KMS-11 (cell line): Measurements from ENCODE around the gene CHST11.
"Not testable (repeated sequence)": the region's sequence is repeated elsewhere in the genome, so short reads cannot be mapped to it uniquely, and the experiment has no call there.

Experiments used
- H2AFZ ChIP-seq: fragments of 200-600 bp; sonication (generic); 2 replicates; pipeline ENCODE4 v1.6.1; 2016; ENCODE audit warnings: antibody characterized with exemption, mixed run types, low read depth
- H3K27ac ChIP-seq: fragments of 200-600 bp; sonication (generic); 2 replicates; pipeline ENCODE4 v1.6.1; 2016; ENCODE audit warnings: mild to moderate bottlenecking, mixed run types
- H3K27me3 ChIP-seq: fragments of 200-600 bp; sonication (generic); 2 replicates; pipeline ENCODE4 v1.6.1; 2017; ENCODE audit warnings: mild to moderate bottlenecking, low read depth, mixed run types, moderate library complexity; ENCODE audit not compliant: insufficient read depth
- H3K36me3 ChIP-seq: fragments of 200-600 bp; sonication (generic); 2 replicates; pipeline ENCODE4 v1.6.1; 2017; ENCODE audit warnings: mild to moderate bottlenecking, mixed run types; ENCODE audit not compliant: insufficient read depth
- H3K4me1 ChIP-seq: fragments of 200-600 bp; sonication (generic); 2 replicates; pipeline ENCODE4 v1.6.1; 2016; ENCODE audit warnings: mild to moderate bottlenecking, low read depth, mixed run types; ENCODE audit not compliant: poor library complexity, severe bottlenecking
- H3K4me2 ChIP-seq: fragments of 200-600 bp; sonication (generic); 2 replicates; pipeline ENCODE4 v1.7.0; 2016; ENCODE audit warnings: mild to moderate bottlenecking, mixed run types
- H3K4me3 ChIP-seq: fragments of 200-600 bp; sonication (generic); IDR thresholded peaks from 2 replicates; pipeline ENCODE4 v1.6.1; 2017; ENCODE audit warnings: low read depth, low read length, mixed read lengths; ENCODE audit not compliant: insufficient read depth
- H3K79me2 ChIP-seq: fragments of 200-600 bp; sonication (generic); 2 replicates; pipeline ENCODE4 v1.6.1; 2016; ENCODE audit warnings: low read depth, mixed run types; ENCODE audit not compliant: insufficient read depth
- H3K9ac ChIP-seq: fragments of 200-600 bp; sonication (generic); 2 replicates; pipeline ENCODE4 v1.6.1; 2016; ENCODE audit warnings: mild to moderate bottlenecking, mixed run types
- H4K20me1 ChIP-seq: fragments of 200-600 bp; sonication (generic); 2 replicates; pipeline ENCODE4 v1.6.1; 2016; ENCODE audit warnings: mild to moderate bottlenecking, mixed run types; ENCODE audit not compliant: insufficient read depth
- TF ChIP-seq, protein P1 (sequence below): fragments of 200-600 bp; sonication (generic); conservative IDR thresholded peaks from 2 replicates; pipeline ENCODE4 v1.6.1; 2017; ENCODE audit warnings: low read depth, mild to moderate bottlenecking, antibody characterized with exemption, low read length, moderate library complexity, mixed read lengths

The CHST11 gene

DNA sequence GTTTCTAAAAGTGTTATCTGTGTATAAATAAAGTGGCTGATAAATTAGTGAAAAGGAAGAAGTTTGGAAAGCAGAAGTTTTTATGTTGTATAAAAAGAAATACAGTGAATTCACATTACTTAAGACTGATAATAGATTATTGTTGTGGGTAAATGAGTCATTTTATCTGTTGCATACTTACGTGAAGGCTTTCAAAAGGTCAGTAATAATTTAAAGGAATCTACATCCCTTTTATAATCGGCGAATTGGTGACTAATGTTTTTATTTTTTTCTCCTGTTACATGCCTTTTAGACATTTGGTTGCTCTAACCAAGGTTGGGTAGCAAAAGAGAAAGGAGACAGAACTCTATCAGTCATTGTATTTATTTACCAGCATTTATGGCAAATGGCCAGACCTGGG lies 345.5 kb downstream of the CHST11 start:
- Histone ChIP-seq H3K36me3 (no peaks in the 10 kb centered on the region), H3K4me1 (no peaks in the 10 kb centered on the region), H3K27me3 (no peaks in the 10 kb centered on the region), H3K4me3 (no peak overlapping the region), H3K79me2 (no peaks in the 10 kb centered on the region), H4K20me1 (no peaks in the 10 kb centered on the region), H3K27ac (no peak overlapping the region), H3K9ac (no peak overlapping the region), H2AFZ (no peak overlapping the region), H3K4me2 (no peak overlapping the region)
- TF ChIP-seq, protein P1, sequence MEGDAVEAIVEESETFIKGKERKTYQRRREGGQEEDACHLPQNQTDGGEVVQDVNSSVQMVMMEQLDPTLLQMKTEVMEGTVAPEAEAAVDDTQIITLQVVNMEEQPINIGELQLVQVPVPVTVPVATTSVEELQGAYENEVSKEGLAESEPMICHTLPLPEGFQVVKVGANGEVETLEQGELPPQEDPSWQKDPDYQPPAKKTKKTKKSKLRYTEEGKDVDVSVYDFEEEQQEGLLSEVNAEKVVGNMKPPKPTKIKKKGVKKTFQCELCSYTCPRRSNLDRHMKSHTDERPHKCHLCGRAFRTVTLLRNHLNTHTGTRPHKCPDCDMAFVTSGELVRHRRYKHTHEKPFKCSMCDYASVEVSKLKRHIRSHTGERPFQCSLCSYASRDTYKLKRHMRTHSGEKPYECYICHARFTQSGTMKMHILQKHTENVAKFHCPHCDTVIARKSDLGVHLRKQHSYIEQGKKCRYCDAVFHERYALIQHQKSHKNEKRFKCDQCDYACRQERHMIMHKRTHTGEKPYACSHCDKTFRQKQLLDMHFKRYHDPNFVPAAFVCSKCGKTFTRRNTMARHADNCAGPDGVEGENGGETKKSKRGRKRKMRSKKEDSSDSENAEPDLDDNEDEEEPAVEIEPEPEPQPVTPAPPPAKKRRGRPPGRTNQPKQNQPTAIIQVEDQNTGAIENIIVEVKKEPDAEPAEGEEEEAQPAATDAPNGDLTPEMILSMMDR, result no peak

DNA sequence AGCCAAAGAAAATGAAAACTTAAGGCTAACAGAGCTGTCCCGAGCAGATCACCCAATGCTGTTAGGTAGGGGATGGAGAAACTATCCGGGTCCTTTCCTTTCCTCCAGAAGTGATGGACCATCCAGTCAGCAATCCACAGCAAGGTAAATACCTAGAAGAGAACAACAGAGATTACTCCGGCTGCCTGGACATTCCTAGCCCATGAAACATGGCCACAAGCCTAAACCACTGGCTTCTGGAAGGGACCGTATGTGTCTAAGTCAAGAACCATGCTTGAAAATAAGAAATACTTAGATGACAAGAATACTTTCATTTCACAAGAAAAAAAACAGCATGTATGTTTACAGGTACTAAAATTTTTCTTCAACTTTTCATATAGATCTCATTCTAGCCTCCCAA lies 348.4 kb downstream of the CHST11 start:
- Histone ChIP-seq H3K27me3 (no peaks in the 10 kb centered on the region), H3K9ac (no peak overlapping the region), H3K4me2 (no peak overlapping the region), H3K36me3 (no peaks in the 10 kb centered on the region), H2AFZ (no peak overlapping the region), H3K27ac (no peak overlapping the region), H3K4me1 (no peaks in the 10 kb centered on the region), H4K20me1 (no peaks in the 10 kb centered on the region), H3K4me3 (no peak overlapping the region), H3K79me2 (no peaks in the 10 kb centered on the region)
- TF ChIP-seq, protein P1, result no peak

DNA sequence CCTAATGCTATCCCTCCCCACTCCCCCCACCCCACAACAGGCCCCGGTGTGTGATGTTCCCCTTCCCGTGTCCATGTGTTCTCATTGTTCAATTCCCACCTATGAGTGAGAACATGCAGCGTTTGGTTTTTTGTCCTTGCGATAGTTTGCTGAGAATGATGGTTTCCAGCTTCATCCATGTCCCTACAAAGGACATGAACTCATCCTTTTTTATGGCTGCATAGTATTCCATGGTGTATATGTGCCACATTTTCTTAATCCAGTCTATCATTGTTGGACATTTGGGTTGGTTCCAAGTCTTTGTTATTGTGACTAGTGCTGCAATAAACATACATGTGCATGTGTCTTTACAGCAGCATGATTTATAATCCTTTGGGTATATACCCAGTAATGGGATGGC lies 349.4 kb downstream of the CHST11 start:
- H3K79me2 ChIP-seq, H2AFZ ChIP-seq, H3K36me3 ChIP-seq, H3K4me1 ChIP-seq, H3K4me3 ChIP-seq, H4K20me1 ChIP-seq, H3K9ac ChIP-seq, H3K4me2 ChIP-seq, H3K27me3 ChIP-seq, H3K27ac ChIP-seq: not testable (repeated sequence)

DNA sequence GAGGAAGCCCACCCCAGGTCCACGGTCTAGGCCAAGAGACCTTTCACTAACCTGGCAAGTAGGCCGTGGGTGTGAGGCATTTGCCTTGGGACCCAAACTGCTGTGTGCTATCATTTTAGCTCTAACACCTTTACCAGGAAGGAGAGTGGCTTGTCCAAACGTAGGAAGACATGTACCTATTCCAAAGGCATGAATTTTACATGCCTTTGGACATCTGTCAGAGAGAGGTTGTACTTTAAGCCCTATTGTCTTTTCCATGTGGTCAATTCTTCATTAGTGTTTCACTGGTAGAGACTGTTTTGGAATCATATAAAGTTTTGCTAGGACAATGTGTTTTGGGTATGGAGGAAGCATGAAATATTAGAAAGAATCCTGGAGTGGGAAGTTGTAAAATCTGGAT lies 352.5 kb downstream of the CHST11 start:
- H3K79me2 ChIP-seq, result no peaks in the 10 kb centered on the region
- no peaks in the 10 kb centered on the region for H3K36me3 ChIP-seq
- H3K4me1 ChIP-seq, result no peaks in the 10 kb centered on the region
- TF ChIP-seq, protein P1, result no peak
- no peaks in the 10 kb centered on the region for H4K20me1 ChIP-seq
- H3K27ac ChIP-seq, result no peak overlapping the region
- H2AFZ ChIP-seq, result no peak overlapping the region
- H3K4me3 ChIP-seq, result no peak overlapping the region
- H3K9ac ChIP-seq, result no peak overlapping the region
- H3K4me2 ChIP-seq, result no peak overlapping the region
- H3K27me3 ChIP-seq, result no peaks in the 10 kb centered on the region

DNA sequence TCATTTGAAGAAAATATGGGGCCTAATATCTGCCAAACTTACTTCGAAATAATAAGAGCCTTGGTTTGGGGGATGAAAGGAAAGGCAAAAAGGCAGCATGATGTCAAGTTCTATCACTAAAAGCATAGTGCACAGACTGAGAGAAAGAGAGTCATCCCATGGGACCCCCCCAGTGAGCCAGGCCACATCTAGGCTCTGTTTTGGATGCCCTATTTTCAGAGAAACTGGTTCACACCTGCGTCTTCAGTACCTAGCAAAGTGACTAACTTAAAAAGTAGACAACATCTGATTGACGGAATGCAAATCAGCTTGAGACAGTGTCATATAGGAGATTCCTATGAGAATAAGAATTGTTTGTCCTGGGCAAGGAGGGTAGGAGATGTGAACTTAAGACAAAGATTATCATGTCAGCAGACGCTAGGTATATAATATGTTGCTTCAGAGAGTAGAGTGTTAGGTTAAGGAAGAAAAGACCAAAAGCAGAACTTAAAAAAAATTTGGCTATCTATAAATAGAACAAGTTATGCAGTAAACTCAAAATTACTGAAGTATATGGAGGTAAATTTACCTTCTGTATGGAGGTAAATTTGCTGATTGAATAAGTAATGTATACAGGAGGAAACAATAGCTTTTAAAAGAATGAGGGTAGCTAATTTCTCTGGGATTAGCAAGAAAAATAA lies 353.1 kb downstream of the CHST11 start:
- Histone ChIP-seq H3K4me1 (no peaks in the 10 kb centered on the region), H3K27me3 (no peaks in the 10 kb centered on the region), H3K4me3 (no peak overlapping the region), H3K36me3 (no peaks in the 10 kb centered on the region), H3K27ac (no peak overlapping the region), H3K4me2 (no peak overlapping the region), H3K79me2 (no peaks in the 10 kb centered on the region), H4K20me1 (no peaks in the 10 kb centered on the region), H3K9ac (no peak overlapping the region), H2AFZ (no peak overlapping the region)
- TF ChIP-seq, protein P1, result no peak
